Spleen (tissue), 7 donors: ENCODE data around the gene TMPRSS11D.

ENCODE experiments used
- CTCF ChIP-seq, 11 experiments: fragments of 200-600 bp in 7 of 11; fragments of 450-650 bp in 4 of 11; sonication (generic) in 4 of 11; IDR thresholded peaks in 8 of 11; conservative IDR thresholded peaks in 3 of 11; 1 replicate in 7 of 11; 2 replicates in 4 of 11; pipeline versions ENCODE4 v1.4.0 to v1.8.0; 2016 to 2021; ENCODE audit warnings: antibody characterized with exemption in 11 of 11, inconsistent platforms in 4 of 11, mild to moderate bottlenecking in 1 of 11
- POLR2A ChIP-seq, 3 donors: fragments of 450-650 bp; IDR thresholded peaks; one replicate each; pipeline ENCODE4 v1.5.1; 2017; ENCODE audit warnings: antibody characterized with exemption in 3 of 3, mild to moderate bottlenecking in 1 of 3
- POLR2AphosphoS5 ChIP-seq, 3 donors: sonication (generic); formaldehyde crosslinking; IDR thresholded peaks; one replicate each; pipeline ENCODE4 v1.5.1; 2017; ENCODE audit warnings: antibody characterized with exemption in 3 of 3
- donor health status: DM: no; HTN: no; CAD: no; lungs with moderate emphysema.
- donor health status: DM: no; HTN: no; CAD: no.
- donor health status: DM: no; HTN: no; CAD: no.

GRCh38 chr4:67869580-67870190 is 14.1 kb downstream of the TMPRSS11D start:
- no peak for TF ChIP-seq CTCF (IDR thresholded peaks at IDR 0.05 in 8 of 11, conservative IDR thresholded peaks at IDR 0.05 in 3 of 11)
- TF ChIP-seq POLR2A (IDR thresholded peaks at IDR 0.05), result no peak
- TF ChIP-seq POLR2AphosphoS5 (IDR thresholded peaks at IDR 0.05), result no peak
